22Rv1 (cell line): ENCODE data around the gene BEGAIN.

ENCODE experiments used
- H3K27ac ChIP-seq: fragments of 450-650 bp; 2 replicates; pipeline ENCODE4 v1.5.1; 2017
- ZFX ChIP-seq: fragments of 450-650 bp; IDR thresholded peaks from 2 replicates; pipeline ENCODE4 v1.6.1; 2017; ENCODE audit warnings: antibody characterized with exemption, borderline replicate concordance
- TF ChIP-seq, protein P1 (sequence below): fragments of 450-650 bp; IDR thresholded peaks from 2 replicates; pipeline ENCODE4 v1.5.1; 2017; ENCODE audit warnings: mild to moderate bottlenecking

Gene BEGAIN

DNA sequence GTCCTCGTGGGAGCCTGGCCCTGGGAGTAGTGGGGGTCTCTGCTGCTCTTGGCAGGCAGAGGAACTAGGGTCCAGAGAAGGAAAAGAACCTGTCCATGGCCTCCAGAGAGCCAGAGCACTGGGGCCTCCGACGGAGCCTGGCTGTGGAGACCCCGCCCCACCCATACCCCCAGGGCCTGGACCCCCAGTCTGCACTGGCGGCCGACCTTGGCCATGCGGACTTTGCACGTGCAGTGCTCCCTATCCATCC lies 1.1 kb downstream of the BEGAIN start:
- no peak for TF ChIP-seq ZFX
- TF ChIP-seq, protein P1, sequence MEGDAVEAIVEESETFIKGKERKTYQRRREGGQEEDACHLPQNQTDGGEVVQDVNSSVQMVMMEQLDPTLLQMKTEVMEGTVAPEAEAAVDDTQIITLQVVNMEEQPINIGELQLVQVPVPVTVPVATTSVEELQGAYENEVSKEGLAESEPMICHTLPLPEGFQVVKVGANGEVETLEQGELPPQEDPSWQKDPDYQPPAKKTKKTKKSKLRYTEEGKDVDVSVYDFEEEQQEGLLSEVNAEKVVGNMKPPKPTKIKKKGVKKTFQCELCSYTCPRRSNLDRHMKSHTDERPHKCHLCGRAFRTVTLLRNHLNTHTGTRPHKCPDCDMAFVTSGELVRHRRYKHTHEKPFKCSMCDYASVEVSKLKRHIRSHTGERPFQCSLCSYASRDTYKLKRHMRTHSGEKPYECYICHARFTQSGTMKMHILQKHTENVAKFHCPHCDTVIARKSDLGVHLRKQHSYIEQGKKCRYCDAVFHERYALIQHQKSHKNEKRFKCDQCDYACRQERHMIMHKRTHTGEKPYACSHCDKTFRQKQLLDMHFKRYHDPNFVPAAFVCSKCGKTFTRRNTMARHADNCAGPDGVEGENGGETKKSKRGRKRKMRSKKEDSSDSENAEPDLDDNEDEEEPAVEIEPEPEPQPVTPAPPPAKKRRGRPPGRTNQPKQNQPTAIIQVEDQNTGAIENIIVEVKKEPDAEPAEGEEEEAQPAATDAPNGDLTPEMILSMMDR = no peak
- H3K27ac ChIP-seq = no peak overlapping the region

DNA sequence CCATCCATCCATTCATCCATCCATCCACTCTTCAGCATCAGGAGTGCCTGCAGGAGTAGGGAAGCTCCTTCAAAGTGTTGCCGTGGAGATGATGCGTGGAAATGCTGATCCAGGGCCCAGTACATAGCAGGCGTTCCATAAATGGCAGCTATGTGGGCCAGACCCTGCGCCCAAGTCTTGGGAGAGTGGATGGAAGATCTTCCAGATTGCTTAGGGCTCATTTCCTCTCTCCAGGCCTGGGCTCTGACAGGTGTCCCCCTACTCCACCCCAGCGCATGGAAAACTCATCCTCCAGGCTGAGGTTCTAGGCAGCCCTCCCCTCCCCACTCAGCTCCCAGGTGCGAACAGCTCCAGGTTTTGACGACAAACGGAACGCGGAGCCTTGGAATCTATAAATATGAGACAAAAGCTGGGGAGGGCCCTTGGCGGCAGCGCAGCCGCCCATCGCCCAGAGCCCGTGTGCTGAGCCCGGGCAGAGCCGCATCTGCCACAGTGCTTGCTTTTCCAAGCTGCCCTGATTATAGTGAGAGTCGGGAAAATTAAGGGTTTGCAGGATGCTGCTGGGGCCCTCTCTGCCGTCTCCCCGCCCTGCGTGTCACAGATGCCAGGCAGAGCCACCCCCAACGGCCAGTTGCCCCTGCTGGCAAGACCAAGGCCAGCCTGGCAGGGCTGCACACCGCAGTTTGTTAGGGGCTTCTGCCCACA lies 1.6 kb downstream of the BEGAIN start:
- H3K27ac ChIP-seq = no peak overlapping the region
- no peak for TF ChIP-seq ZFX
- TF ChIP-seq, protein P1 = no peak

DNA sequence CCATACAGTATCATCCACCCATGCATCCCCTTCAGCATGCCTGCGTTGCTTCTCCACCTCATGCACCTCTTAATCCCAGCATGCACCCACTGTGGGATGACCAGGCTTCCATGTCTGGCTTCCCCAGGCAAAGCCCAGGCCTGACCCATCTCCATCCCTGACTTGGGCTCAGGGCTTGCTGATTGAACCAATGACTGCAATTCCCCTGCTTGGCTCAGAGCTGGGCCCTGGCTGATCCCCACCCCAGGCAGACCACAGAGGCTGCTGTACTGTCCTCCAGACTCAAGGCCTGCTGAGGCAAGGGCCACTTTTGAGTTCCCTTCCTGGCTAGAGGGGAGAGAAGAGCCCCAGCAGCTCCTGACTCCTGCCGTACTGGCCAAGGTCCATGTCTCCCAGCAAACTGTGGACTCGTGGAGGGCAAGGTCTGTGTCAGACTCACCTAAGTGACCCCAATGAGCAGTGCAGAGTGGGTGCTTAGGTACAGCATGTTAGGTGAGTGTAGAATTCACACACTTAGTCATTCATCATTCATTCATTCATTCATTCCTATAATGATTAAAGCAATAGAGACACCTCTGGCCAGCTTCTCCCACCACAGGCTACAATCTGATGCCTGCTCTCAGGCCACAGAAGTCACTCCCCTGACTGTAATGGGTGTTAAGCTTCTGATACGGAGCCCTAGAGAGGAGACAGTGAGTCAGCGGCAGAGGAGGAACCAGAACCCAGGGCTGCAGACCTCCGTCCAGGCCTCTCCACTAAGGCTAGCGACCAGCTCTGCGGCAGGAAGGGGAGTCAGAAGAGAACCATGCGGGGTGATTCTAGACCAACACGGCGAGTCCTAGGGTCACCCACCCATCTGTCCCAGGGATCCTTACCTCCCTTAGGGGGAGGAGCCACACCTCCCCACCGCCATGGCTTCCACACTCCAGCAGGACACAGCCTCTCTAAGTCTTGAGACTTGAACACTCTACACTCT lies 2.9 kb downstream of the BEGAIN start:
- no peak overlapping the region for H3K27ac ChIP-seq
- TF ChIP-seq, protein P1 = no peak
- TF ChIP-seq ZFX = no peak

DNA sequence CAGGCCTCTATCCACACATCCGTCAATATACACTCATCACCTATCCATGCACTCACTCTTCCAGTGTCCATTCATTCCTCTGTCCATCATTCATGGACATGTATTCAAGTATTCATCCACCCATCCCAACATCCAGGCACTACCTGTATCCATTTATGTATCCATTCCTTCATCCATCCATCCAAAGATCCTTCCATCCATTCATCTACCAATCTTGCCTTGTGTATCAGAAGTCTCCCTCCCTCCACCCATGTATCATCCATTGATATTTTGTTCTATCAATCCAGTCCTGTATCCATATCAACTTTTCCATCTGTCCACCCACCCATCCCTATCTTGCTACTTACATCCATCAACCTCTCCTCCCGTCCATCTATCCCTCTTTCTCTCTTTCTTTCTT lies 4.0 kb downstream of the BEGAIN start:
- TF ChIP-seq, protein P1 = no peak
- TF ChIP-seq ZFX = no peak
- no peak overlapping the region for H3K27ac ChIP-seq

DNA sequence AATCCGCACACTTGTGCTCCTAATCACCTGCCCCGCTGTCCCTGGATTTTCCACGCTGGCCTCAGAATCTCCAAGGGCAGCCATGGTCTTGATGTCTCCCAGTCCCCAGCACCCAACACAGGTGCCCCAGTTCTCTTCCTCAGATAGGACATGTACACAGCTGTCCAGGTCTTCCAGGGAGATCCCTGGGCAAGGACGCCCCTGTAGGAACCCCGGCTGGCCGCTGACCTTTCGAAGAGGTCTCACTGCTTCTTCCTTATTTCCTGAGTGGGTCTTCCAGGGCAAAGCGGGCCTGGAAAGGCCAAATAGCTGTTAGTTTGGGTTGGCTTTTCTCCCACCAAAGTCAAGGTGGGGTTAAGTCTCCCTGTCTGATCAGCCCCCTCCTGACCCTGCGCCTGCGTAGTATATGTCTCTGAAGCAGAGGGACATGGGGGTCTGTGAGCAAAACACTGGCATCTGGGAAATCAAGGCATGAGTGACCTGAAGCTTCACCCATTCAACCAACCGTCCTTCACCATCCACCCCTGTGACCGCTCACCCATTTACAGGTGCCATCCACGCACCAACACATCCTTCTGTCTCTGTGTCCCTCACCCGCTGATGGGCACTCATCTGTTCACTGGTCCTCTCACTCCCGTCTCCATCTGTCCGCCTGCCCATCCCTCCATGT lies 4.6 kb downstream of the BEGAIN start:
- no peak overlapping the region for H3K27ac ChIP-seq
- no peak for TF ChIP-seq ZFX
- TF ChIP-seq, protein P1 = no peak

DNA sequence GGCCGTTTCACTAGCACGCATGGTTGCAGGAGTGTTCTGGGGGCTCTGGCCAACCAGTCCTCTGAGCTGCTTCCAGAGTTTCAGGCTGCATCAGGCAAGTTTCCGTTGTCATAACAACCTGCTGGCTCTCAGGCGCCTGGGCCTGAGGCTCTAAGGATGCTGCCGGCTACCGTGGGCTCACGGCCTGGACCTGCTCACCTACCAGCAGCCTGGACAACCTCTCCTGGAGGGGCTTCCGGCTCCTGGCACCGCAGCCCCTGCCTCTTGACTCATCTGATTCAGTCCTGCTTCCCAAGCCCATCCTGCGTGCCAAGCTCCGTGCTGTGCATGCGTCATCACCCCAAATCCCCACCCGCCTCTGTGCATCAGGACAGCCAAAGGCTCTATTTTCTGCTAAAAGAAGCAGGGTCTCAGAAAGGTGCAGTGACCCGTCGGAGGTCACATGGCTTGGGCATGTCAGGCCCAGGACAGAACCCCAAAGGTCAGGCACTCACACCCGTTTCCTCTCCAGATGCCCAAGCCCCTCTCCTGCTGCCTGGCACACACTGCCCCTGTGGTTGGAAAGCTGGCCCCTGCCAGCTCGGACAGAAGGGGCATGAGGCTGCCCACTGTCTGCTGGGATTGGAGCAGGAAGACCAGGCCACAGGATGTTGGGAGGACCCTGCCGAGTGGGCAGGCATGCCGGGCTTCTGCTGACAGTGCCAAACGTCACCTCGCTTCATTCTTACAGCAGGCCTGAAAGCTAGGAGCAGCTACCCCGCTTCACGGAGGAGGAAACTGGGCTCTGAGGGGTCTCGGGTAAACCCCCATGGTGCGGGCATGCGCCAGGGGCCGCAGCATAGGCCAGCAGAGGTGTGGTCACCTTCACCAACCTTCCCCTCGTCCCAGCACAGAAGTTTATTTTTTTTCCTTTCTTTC lies 5.7 kb downstream of the BEGAIN start:
- no peak overlapping the region for H3K27ac ChIP-seq
- TF ChIP-seq, protein P1 = no peak
- no peak for TF ChIP-seq ZFX
